Upper lobe of left lung (tissue), 6 donors: ENCODE results near the gene PRRT4. TPM values are rescaled to one million over a fixed set of nuclear protein-coding genes. Genes with fewer than 3 reads are reported as not detected.
A peak's percentile ranks its signal among the peaks of the same experiment; 100 is the strongest.

Experiments
- ATAC-seq, 2 donors: fragments of 200-7000 bp; cut with Tn5 transposase; one replicate each; pipeline ENCODE4 v1.9.1; 2022; ENCODE audit warnings: mild to moderate bottlenecking in 2 of 2, moderate library complexity in 2 of 2; ENCODE audit not compliant: low FRiP score in 2 of 2
- DNase-seq, 2 donors: peaks; one replicate each; pipeline ENCODE4 v3.0.0-alpha.2; 2019 to 2020
- H3K27ac ChIP-seq, 4 donors: fragments of 200-600 bp; sonication (generic); one replicate each; pipeline ENCODE4 v1.5.1; 2016 to 2019
- H3K27me3 ChIP-seq, 4 donors: fragments of 200-600 bp; sonication (generic); one replicate each; pipeline ENCODE4 v1.5.1; 2017 to 2019
- H3K36me3 ChIP-seq, 4 donors: fragments of 200-600 bp; sonication (generic); one replicate each; pipeline ENCODE4 v1.5.1; 2016 to 2019
- H3K4me1 ChIP-seq, 4 donors: fragments of 200-600 bp; sonication (generic); one replicate each; pipeline ENCODE4 v1.5.1; 2018 to 2019
- H3K4me3 ChIP-seq, 4 donors: fragments of 200-600 bp; sonication (generic); one replicate each; pipeline ENCODE4 v1.5.1; 2017 to 2019; ENCODE audit warnings: mild to moderate bottlenecking in 2 of 4, moderate library complexity in 1 of 4
- H3K9me3 ChIP-seq, 4 donors: fragments of 200-600 bp; sonication (generic); one replicate each; pipeline ENCODE4 v1.5.1; 2018 to 2019
- CTCF ChIP-seq, 6 experiments: fragments of 450-650 bp in 4 of 6; fragments of 200-600 bp in 2 of 6; sonication (generic) in 2 of 6; IDR thresholded peaks; one replicate each; pipeline ENCODE4 v1.5.1; 2016 to 2019; ENCODE audit warnings: antibody characterized with exemption in 6 of 6
- EP300 ChIP-seq, 4 donors: sonication (generic); formaldehyde crosslinking; IDR thresholded peaks; one replicate each; pipeline ENCODE4 v1.5.1; 2017; ENCODE audit warnings: antibody characterized with exemption in 4 of 4, control low read depth in 2 of 4
- POLR2A ChIP-seq, 4 donors: fragments of 450-650 bp; IDR thresholded peaks; one replicate each; pipeline ENCODE4 v1.5.1; 2016 to 2017; ENCODE audit warnings: antibody characterized with exemption in 4 of 4, mild to moderate bottlenecking in 2 of 4
- POLR2AphosphoS5 ChIP-seq, 2 donors: sonication (generic); formaldehyde crosslinking; IDR thresholded peaks; one replicate each; pipeline ENCODE4 v1.5.1; 2017; ENCODE audit warnings: antibody characterized with exemption in 2 of 2
- WGBS, 2 donors: methylation state at CpG; one replicate each; pipeline ENCODE4 v1.1.5; 2017 to 2018; 5-methylcytosine and 5-hydroxymethylcytosine counted together
- total RNA-seq, 6 donors: library from RNA; depleted of rRNA in 4 of 6; stranded (reverse); fragments of >200 nt in 4 of 6; gene quantifications; one replicate each; pipeline versions ENCODE4 v1.1.0 to v1.2.1, GENCODE V29; 2016 to 2021
- donor health status: DM: no; HTN: no; CAD: no; lungs with moderate emphysema.
- donor health status: DM: no; HTN: yes; CAD: no; lungs with severe emphysema.

PRRT4 gene
- total RNA-seq, 6 donors from 2014 or later, result 0.30 to 10.5 (median 0.91) TPM

- no peaks in the 10 kb centered on the region for H3K27me3 ChIP-seq
- H3K27ac ChIP-seq, result no peak overlapping the region
- no peak for DNase-seq
- H3K4me1 ChIP-seq, result peaks cover 0 to 6% (median 0%) of the 10 kb centered on the region in 4 donors
- no peak for ATAC-seq
- 85 to 90% methylated on average over 10 of the region's 10 CpGs for WGBS, 2 donors
- peaks cover 9 to 97% (median 66%) of the 10 kb centered on the region in 4 donors for H3K36me3 ChIP-seq
- H3K4me3 ChIP-seq, result no peak overlapping the region
- no peaks in the 10 kb centered on the region for H3K9me3 ChIP-seq
- TF ChIP-seq EP300 (IDR thresholded peaks at IDR 0.05) (no peak), POLR2A (IDR thresholded peaks at IDR 0.05) (no peak), POLR2AphosphoS5 (IDR thresholded peaks at IDR 0.05) (no peak), CTCF (IDR thresholded peaks at IDR 0.05) (no peak)
Measured at GRCh38 chr7:128323459-128324367, 37.8 kb downstream of the PRRT4 start.

- TF ChIP-seq CTCF (IDR thresholded peaks at IDR 0.05) (no peak), POLR2AphosphoS5 (IDR thresholded peaks at IDR 0.05) (no peak), EP300 (IDR thresholded peaks at IDR 0.05) (no peak), POLR2A (IDR thresholded peaks at IDR 0.05) (no peak)
- no peak overlapping the region for H3K27ac ChIP-seq
- H3K27me3 ChIP-seq, result no peaks in the 10 kb centered on the region
- no peaks in the 10 kb centered on the region for H3K9me3 ChIP-seq
- peaks cover 10 to 96% (median 68%) of the 10 kb centered on the region in 4 donors for H3K36me3 ChIP-seq
- no peak for ATAC-seq
- no peak overlapping the region for H3K4me3 ChIP-seq
- DNase-seq, result no peak
- H3K4me1 ChIP-seq, result peaks cover 0 to 6% (median 0%) of the 10 kb centered on the region in 4 donors
Measured at GRCh38 chr7:128323040-128323439, 38.5 kb downstream of the PRRT4 start.

- Histone ChIP-seq H3K27me3 (no peaks in the 10 kb centered on the region), H3K4me3 (no peak overlapping the region), H3K27ac (no peak overlapping the region), H3K4me1 (peaks cover 0 to 6% (median 0%) of the 10 kb centered on the region in 4 donors), H3K9me3 (no peaks in the 10 kb centered on the region), H3K36me3 (peaks cover 19 to 98% (median 69%) of the 10 kb centered on the region in 4 donors)
- ATAC-seq (peak in 1 of 2 donors; percentile 55), DNase-seq (no peak)
- WGBS, 2 donors, result 54 to 61% methylated on average over 3 of the region's 3 CpGs
- peak in 4 of 6 experiments; percentile 12 to 32 (median 30) for TF ChIP-seq CTCF (IDR thresholded peaks at IDR 0.05)
- TF ChIP-seq EP300 (IDR thresholded peaks at IDR 0.05), result no peak
- no peak for TF ChIP-seq POLR2A (IDR thresholded peaks at IDR 0.05)
Measured at GRCh38 chr7:128322040-128322643, 39.3 kb downstream of the PRRT4 start.

- ATAC-seq (no peak), DNase-seq (no peak)
- TF ChIP-seq POLR2A (IDR thresholded peaks at IDR 0.05) (no peak), POLR2AphosphoS5 (IDR thresholded peaks at IDR 0.05) (no peak), EP300 (IDR thresholded peaks at IDR 0.05) (no peak), CTCF (IDR thresholded peaks at IDR 0.05) (no peak)
- Histone ChIP-seq H3K36me3 (peaks cover 27 to 98% (median 69%) of the 10 kb centered on the region in 4 donors), H3K4me3 (no peak overlapping the region), H3K9me3 (no peaks in the 10 kb centered on the region), H3K27me3 (no peaks in the 10 kb centered on the region), H3K27ac (no peak overlapping the region), H3K4me1 (peaks cover 0 to 6% (median 0%) of the 10 kb centered on the region in 4 donors)
- 76 to 85% methylated on average over 5 of the region's 5 CpGs for WGBS, 2 donors
Measured at GRCh38 chr7:128321044-128321422, 40.5 kb downstream of the PRRT4 start.
